Measurements from ENCODE around the gene MSANTD3. TPM values are rescaled to one million over a fixed set of nuclear protein-coding genes. Genes with fewer than 3 reads are reported as not detected.

Gene MSANTD3
- total and polyA plus RNA-seq, 9 of the 15 experiments (the other 6 are each of a cell fraction or from before 2014, with no cell fraction given) = 9.4 to 28.7 (median 22.3) TPM

DNA sequence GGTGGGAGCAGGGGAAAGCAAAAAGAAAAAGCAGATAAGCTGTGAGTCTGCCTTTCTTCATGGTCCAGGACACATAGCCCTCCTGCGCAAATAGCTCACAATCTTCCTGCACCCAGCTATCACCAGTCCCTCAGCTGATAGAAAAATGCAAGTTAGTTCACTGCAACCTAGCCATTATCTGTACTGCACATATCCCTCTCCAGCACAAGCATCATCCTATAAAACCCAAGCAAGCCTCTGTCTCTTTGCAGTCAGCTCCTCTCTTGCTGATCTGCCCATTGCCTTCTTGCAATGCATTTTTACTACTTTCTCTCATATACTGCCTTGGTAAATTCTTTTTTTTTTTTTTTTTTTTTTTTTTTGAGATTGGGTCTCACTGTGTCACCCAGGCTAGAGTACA, 20.0 kb upstream of the MSANTD3 start (continued):
- TF ChIP-seq TEAD1 (CRISPR knock-in tag; IDR thresholded peaks at IDR 0.05) = 0 out of 4 replicates have a peak, but pooled peaks of 1 of the 2 experiments have one; percentile 28
- peak; percentile 72 for TF ChIP-seq NCOR1 (IDR thresholded peaks at IDR 0.05)
- TF ChIP-seq ZNF134 (CRISPR knock-in tag; conservative IDR thresholded peaks at IDR 0.05) = no peak
- TF ChIP-seq NFE2 (IDR thresholded peaks at IDR 0.05; ENCODE audit: low read depth) = no peak
- no peak for TF ChIP-seq ZNF609 (CRISPR knock-in tag; IDR thresholded peaks at IDR 0.05; ENCODE audit: borderline replicate concordance)
- peak; percentile 54 to 82; a peak in 2 of 4 replicates for TF ChIP-seq TRIM24 (IDR thresholded peaks at IDR 0.05)
- TF ChIP-seq KHSRP (IDR thresholded peaks at IDR 0.05) = no peak
- TF ChIP-seq, protein P1, sequence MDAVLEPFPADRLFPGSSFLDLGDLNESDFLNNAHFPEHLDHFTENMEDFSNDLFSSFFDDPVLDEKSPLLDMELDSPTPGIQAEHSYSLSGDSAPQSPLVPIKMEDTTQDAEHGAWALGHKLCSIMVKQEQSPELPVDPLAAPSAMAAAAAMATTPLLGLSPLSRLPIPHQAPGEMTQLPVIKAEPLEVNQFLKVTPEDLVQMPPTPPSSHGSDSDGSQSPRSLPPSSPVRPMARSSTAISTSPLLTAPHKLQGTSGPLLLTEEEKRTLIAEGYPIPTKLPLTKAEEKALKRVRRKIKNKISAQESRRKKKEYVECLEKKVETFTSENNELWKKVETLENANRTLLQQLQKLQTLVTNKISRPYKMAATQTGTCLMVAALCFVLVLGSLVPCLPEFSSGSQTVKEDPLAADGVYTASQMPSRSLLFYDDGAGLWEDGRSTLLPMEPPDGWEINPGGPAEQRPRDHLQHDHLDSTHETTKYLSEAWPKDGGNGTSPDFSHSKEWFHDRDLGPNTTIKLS (IDR thresholded peaks at IDR 0.05; ENCODE audit: borderline replicate concordance, low read depth) = no peak
- peak; percentile 84 for TF ChIP-seq CBFA2T2 (conservative IDR thresholded peaks at IDR 0.05)
- TF ChIP-seq ZBED1 (IDR thresholded peaks at IDR 0.05) = no peak
- TF ChIP-seq TCF3 (CRISPR knock-in tag; IDR thresholded peaks at IDR 0.05) = peak; percentile 84
- peak; percentile 58 for TF ChIP-seq DPF2 (IDR thresholded peaks at IDR 0.05)
- peak in 1 of 2 experiments; percentile 81; a peak in 1 of 3 replicates for TF ChIP-seq CBX3 (IDR thresholded peaks at IDR 0.05; ENCODE audit: borderline replicate concordance in 1 of 2, low read length in 2 of 2)
- TF ChIP-seq ZBTB1 (CRISPR knock-in tag; IDR thresholded peaks at IDR 0.05; ENCODE audit: borderline replicate concordance, low read depth) = no peak
- TF ChIP-seq SNAPC5 (CRISPR knock-in tag; IDR thresholded peaks at IDR 0.05) = no peak
- no peak for TF ChIP-seq HEY1 (CRISPR knock-in tag; IDR thresholded peaks at IDR 0.05; ENCODE audit: borderline replicate concordance)
- TF ChIP-seq ARID1B (IDR thresholded peaks at IDR 0.05) = peak; percentile 76
- peak; percentile 37; the same call in 1 of the 2 replicates for TF ChIP-seq TEAD4 (IDR thresholded peaks at IDR 0.05; ENCODE audit: low read length)
- TF ChIP-seq TEAD4 (CRISPR knock-in tag; IDR thresholded peaks at IDR 0.05; ENCODE audit: borderline replicate concordance) = no peak
- no peak for TF ChIP-seq ERF (CRISPR knock-in tag; IDR thresholded peaks at IDR 0.05)
- no peak for TF ChIP-seq ZNF253 (CRISPR knock-in tag; conservative IDR thresholded peaks at IDR 0.05)
- no peak for TF ChIP-seq ZNF57 (CRISPR knock-in tag; IDR thresholded peaks at IDR 0.05)
- no peak for TF ChIP-seq CREB3 (tag; conservative IDR thresholded peaks at IDR 0.05; ENCODE audit: low read depth)
- no peak for TF ChIP-seq SMARCE1 (IDR thresholded peaks at IDR 0.05)

Measured in K562 (cell line).